Non-pigmented ciliary epithelial cell (primary cell): ENCODE measurements around the gene TTC13.
A peak's percentile ranks its signal among the peaks of the same experiment; 100 is the strongest.
"Not testable (repeated sequence)": the region's sequence is repeated elsewhere in the genome, so short reads cannot be mapped to it uniquely, and the experiment has no call there.

ENCODE experiments used
- DNase-seq: peaks from one replicate; pipeline ENCODE4 v3.0.0-alpha.2; 2010; ENCODE audit warnings: low read depth

TTC13 gene

GRCh38 chr1:230986976-230987375 is 8.3 kb upstream of the TTC13 start:
- peak; percentile 43 for DNase-seq

DNA sequence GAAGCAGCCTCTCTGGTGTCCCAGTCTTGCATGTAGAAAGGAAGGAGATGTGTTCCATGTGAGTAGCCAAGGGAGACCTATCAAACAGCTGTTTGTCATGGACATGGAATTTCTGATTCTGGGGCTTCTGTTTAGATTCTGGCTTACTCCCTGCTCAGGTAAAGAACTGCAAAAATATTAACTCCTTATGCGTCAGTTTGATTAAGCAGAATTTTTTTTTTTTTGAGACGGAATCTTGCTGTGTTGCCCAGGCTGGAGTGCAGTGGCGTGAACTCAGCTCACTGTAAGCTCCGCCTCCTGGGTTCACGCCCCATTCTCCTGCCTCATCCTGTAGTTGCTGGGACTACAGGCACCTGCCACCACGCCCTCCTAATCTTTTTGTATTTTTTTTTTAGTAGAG is 7.0 kb upstream of the TTC13 start:
- no peak for DNase-seq

- DNase-seq = not testable (repeated sequence)
Observed at GRCh38 chr1:230984622-230985515, 6.2 kb upstream of the TTC13 start.

- DNase-seq = no peak
Observed at GRCh38 chr1:230983811-230984210, 5.2 kb upstream of the TTC13 start.

DNA sequence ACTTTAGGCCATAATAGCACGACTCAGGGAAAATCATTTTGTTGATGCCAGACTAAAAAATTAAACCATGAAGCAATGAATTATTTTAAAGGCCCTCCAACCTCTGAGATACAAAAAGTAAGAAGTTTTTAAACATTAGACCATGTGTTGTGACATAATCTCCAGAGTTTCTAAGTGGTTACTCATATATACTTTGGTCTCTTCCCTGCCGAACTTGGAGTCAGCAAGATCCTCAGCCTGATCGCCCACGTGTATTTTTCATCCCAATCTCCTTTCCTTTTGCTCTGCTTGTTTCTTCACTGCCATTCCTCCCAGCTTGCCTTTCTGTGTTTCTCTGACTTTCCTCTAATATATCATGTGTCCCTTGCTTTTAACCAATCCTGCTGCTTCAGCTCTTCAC is 4.0 kb upstream of the TTC13 start:
- DNase-seq = peak; percentile 43

DNA sequence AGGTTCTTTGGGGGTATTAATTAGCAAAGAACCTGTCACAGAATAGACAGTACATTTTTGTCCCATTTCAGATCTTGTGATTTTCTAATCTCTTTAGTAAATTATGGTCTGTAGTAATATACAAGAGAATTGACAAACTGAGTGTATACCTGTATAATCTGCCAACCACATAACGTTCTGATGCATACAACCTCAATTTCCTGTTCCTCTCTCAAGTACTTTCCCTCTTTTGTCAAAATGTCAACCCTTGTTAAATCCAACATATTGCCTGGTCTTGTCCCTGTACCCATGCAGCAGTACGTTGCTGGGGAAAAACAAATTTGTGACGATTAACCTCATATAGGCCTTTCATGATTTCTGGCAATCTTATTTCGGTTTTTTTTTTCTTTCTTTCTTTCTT is 1.3 kb upstream of the TTC13 start:
- DNase-seq = no peak

GRCh38 chr1:230979389-230979716 is 692 bp upstream of the TTC13 start:
- no peak for DNase-seq

DNA sequence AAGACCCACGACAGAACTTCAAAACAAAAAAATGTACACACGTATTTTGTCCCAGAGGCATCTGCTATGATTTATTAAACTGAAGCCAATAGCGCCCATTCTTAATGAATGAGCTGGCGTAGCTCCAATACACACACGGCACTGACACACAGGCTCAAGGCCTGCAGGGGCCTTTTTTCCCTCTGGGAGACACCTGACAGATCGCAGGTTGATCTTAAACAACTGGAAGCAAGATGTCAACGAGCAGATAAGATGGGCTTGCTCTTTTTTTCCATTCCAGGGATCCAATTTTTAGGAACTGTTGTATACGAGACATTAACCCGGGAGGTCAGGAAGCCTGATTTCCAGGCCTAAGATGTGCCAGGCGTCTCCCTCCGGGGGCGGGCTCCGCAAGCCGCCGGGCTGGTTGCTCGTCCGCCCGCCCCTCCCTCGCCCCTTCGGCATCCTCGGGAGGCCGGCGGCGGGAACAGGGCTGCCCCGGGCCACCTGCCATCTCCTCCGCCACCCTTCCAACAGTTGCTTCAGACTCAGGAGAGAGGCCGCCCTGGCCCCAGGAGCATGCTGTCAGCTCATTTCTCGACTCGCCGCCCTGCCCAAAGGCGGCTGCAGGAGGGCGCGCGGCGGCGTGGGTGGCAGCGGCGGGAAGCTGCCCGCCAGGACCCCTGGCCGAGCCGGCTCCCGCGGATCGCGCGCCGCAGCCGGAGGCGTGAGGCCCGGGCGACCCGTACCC is 735 bp downstream of the TTC13 start:
- DNase-seq = no peak

GRCh38 chr1:230976825-230977747 is 1.6 kb downstream of the TTC13 start:
- no peak for DNase-seq

DNA sequence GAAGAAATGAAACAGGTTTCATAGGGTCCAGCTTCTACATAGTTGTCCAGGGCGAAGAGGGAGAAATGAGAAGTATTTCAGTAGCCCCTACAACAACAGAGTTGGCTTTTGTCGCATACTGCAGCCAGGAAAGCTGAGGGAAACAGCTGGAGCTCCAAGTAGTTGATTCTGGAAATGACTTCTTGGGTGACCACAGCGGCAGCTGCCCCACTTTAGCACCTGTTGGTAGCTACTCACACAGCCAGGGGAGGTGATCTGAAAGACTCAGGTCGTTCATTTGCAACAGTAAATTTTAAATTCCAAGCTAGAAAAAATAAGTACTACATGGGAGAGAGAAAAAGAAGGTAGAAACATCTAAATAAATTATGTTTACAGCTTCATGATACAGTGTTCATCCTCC is 2.3 kb downstream of the TTC13 start:
- no peak for DNase-seq

- no peak for DNase-seq
Observed at GRCh38 chr1:230975636-230976035, 3.0 kb downstream of the TTC13 start.

DNA sequence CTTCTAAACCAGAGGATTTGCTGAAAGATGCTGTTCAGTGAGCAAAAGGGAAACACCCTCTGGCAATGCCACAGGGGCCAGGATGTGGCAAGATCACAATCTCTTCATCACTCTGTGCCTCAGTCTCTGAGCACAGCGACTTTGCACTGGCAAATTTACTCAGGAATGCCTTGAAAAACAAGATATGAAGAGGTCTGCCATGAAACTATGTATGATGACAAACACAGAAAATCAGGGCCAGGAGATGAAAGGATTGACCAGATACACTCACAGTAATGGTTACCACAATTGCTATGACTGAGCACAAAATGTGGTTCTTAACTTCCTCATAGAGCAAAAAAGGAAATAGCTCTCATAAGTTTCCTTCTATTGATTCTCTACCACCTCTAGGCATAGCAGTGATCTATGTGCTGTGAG is 5.8 kb downstream of the TTC13 start:
- DNase-seq = no peak

DNA sequence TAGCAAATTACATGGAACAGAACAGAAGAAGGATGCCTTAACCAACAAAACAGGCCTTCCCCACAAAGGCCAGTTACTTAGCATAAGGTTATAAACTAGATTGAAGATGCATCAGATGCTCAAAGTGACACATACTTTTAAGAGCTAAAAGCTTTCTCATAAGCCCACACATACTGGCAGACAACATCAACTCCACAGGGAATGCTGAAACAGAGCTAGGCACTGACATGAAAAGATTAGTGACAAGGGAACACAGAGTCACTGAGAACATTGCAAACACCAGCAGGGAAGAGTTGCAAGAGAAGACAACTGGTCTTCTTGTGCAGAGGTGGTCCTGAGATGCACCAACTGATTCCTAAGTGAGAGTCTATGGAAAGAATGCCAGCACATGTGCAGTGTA is 6.9 kb downstream of the TTC13 start:
- no peak for DNase-seq

DNA sequence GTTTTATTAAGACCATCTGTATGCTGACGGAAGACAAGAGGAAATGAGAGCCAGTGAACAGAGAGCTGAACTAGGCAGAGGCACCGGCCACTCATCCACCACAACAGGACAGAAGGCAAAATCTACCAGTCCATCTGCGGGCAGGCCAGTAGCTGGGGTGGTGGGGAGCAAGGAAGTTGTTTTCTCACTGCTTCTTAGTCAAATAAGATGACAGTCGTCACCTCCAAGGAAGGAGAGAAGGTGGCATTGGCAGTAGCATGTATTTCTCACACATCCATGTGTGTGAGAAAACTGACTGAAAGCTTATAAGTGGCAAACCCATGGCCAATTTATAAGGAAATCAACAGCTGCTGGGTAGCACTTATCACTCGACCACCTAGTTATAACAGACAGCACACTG is 8.2 kb downstream of the TTC13 start:
- no peak for DNase-seq

DNA sequence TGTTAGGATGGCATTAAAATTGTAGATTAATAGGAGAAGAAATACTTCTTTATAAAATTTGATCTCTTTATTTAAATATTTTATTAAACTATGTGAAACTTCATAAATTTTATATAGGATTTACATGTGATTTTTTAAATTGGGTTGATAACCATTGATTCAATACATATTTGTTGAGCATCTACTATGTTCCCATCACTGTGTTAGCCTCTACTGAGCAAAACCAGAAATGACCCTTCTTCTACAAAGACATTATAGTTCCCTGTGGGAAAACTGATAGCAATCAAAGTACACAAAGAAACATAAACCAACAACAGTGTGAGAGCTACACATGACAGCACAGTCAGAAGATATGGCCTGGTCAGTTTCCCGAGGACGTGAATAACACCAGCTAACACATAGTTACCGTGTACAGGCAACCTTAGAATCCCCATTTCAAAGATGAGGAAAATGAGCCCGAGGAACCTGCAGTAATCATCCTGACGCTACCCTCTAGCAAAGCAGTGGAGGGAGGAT is 12.2 kb downstream of the TTC13 start:
- DNase-seq = no peak

GRCh38 chr1:230965535-230965934 is 13.1 kb downstream of the TTC13 start:
- no peak for DNase-seq

- DNase-seq = no peak
Observed at GRCh38 chr1:230964896-230965295, 13.8 kb downstream of the TTC13 start.

- no peak for DNase-seq
Observed at GRCh38 chr1:230958370-230958769, 20.3 kb downstream of the TTC13 start.

DNA sequence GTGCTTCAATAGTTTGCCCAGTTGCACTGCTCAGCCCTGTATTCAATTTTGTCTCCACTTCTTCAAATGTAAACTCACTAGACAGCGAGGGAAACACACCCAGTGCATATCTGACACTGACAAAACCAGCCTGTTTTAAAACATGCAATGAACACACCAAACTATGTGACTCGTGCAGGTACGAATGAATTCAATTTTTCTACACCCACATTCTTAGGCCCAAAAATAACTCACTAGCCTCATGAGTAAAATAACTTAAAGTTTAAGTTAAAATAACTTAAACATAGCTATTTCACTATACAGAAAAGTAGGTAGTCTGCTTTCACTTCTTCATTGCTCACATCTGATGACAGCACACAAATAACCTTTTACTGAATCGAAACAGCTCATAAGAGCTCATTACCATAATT is 21.1 kb downstream of the TTC13 start:
- no peak for DNase-seq

DNA sequence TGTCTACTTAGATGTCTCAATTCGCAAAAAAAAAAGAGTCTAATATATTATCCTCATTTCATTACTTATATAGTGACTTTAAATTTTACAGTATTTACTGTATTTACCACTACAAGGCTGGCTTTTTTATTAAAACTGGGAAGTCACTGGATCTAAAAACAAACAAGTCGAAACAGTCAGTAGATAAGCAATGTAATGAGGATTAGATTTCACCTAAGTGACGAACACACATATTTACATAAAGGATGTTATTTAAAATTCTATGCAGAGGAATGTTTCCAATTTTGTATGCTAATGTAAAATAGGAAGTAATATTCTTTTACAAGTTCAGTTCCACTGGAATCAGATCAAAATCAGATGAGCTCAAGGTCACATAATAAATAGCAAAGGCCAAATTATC is 28.3 kb downstream of the TTC13 start:
- DNase-seq = no peak

GRCh38 chr1:230948903-230949302 is 29.8 kb downstream of the TTC13 start:
- no peak for DNase-seq

DNA sequence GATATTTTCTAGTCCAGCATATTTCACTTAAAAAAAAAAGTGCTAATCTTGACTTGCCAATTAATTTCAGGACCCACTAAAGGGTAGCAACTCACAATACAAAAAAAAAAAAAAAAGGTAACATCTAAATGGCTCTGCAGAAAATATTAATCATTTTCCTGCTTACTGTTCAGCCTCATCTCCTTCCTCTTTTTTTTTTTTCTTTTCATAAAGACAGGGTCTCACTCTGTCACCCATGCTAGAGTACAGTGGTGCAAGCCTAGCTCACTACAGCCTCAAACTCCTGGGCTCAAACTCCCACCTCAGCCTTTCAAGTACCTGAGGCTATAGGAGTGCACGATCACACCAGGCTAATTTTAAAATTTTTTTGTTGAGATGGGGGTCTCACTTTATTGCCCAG is 30.4 kb downstream of the TTC13 start:
- DNase-seq = no peak
